GM12892 (cell line): ENCODE data around the gene KLK8.

Experiments
- POLR2A ChIP-seq: IDR thresholded peaks from 2 replicates; pipeline ENCODE4 v1.6.1; 2011; ENCODE audit warnings: low read depth, low read length, control low read depth
- TAF1 ChIP-seq: IDR thresholded peaks from 2 replicates; pipeline ENCODE4 v1.6.1; 2011; ENCODE audit warnings: low read depth, mild to moderate bottlenecking, control low read depth, low read length, borderline replicate concordance

GRCh38 chr19:51030631-51031030 lies 29.2 kb upstream of the KLK8 start:
- TF ChIP-seq POLR2A (no peak), TAF1 (no peak)
